ENCODE measurements around the gene MFSD11.

MFSD11 gene

GRCh38 chr17:76737676-76738467, at the start of gene MFSD11:
MFSD11 (plus strand) TSS chr17:76738119; CDS start chr17:76738353, 234 bp downstream.
- TF ChIP-seq USF1 (IDR thresholded peaks at IDR 0.05) (peak; percentile 97), ZBTB7A (IDR thresholded peaks at IDR 0.05; ENCODE audit: low read depth) (no peak), TCF12 (IDR thresholded peaks at IDR 0.05; ENCODE audit: low read depth) (peak; percentile 65; the same call in 1 of the 2 replicates), CREB1 (IDR thresholded peaks at IDR 0.05; ENCODE audit: low read depth) (no peak; the same call in 1 of the 2 replicates), EGR1 (IDR thresholded peaks at IDR 0.05) (no peak), FOXM1 (IDR thresholded peaks at IDR 0.05; ENCODE audit: borderline replicate concordance, low read depth) (peak; percentile 37), YY1 (IDR thresholded peaks at IDR 0.05; ENCODE audit: low read depth) (no peak), CEBPB (IDR thresholded peaks at IDR 0.05) (no peak), TAF1 (IDR thresholded peaks at IDR 0.05; ENCODE audit: low read depth) (no peak; the same call in 1 of the 2 replicates), TEAD4 (IDR thresholded peaks at IDR 0.05) (no peak), EP300 (IDR thresholded peaks at IDR 0.05; ENCODE audit: borderline replicate concordance) (no peak), RAD21 (IDR thresholded peaks at IDR 0.05; ENCODE audit: low read depth) (no peak; the same call in 1 of the 2 replicates), NFIC (IDR thresholded peaks at IDR 0.05) (peak; percentile 51; the same call in 1 of the 2 replicates)
- TF ChIP-seq, protein P1, sequence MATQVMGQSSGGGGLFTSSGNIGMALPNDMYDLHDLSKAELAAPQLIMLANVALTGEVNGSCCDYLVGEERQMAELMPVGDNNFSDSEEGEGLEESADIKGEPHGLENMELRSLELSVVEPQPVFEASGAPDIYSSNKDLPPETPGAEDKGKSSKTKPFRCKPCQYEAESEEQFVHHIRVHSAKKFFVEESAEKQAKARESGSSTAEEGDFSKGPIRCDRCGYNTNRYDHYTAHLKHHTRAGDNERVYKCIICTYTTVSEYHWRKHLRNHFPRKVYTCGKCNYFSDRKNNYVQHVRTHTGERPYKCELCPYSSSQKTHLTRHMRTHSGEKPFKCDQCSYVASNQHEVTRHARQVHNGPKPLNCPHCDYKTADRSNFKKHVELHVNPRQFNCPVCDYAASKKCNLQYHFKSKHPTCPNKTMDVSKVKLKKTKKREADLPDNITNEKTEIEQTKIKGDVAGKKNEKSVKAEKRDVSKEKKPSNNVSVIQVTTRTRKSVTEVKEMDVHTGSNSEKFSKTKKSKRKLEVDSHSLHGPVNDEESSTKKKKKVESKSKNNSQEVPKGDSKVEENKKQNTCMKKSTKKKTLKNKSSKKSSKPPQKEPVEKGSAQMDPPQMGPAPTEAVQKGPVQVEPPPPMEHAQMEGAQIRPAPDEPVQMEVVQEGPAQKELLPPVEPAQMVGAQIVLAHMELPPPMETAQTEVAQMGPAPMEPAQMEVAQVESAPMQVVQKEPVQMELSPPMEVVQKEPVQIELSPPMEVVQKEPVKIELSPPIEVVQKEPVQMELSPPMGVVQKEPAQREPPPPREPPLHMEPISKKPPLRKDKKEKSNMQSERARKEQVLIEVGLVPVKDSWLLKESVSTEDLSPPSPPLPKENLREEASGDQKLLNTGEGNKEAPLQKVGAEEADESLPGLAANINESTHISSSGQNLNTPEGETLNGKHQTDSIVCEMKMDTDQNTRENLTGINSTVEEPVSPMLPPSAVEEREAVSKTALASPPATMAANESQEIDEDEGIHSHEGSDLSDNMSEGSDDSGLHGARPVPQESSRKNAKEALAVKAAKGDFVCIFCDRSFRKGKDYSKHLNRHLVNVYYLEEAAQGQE (IDR thresholded peaks at IDR 0.05; ENCODE audit: low read depth): no peak
- TF ChIP-seq, protein P2, sequence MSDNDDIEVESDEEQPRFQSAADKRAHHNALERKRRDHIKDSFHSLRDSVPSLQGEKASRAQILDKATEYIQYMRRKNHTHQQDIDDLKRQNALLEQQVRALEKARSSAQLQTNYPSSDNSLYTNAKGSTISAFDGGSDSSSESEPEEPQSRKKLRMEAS (IDR thresholded peaks at IDR 0.05): peak; percentile 80

GRCh38 chr17:76688165-76688622, 49.7 kb upstream of the MFSD11 start:
- TF ChIP-seq USF1 (IDR thresholded peaks at IDR 0.05) (no peak), TCF12 (IDR thresholded peaks at IDR 0.05; ENCODE audit: low read depth) (no peak), CEBPB (IDR thresholded peaks at IDR 0.05) (no peak), EGR1 (IDR thresholded peaks at IDR 0.05) (no peak), TEAD4 (IDR thresholded peaks at IDR 0.05) (no peak), ZBTB7A (IDR thresholded peaks at IDR 0.05; ENCODE audit: low read depth) (no peak), EP300 (IDR thresholded peaks at IDR 0.05; ENCODE audit: borderline replicate concordance) (no peak), TAF1 (IDR thresholded peaks at IDR 0.05; ENCODE audit: low read depth) (no peak), FOXM1 (IDR thresholded peaks at IDR 0.05; ENCODE audit: borderline replicate concordance, low read depth) (no peak), RAD21 (IDR thresholded peaks at IDR 0.05; ENCODE audit: low read depth) (no peak)
- TF ChIP-seq, protein P2 (IDR thresholded peaks at IDR 0.05): no peak

GRCh38 chr17:76689859-76690258, 48.1 kb upstream of the MFSD11 start:
- TF ChIP-seq EP300 (IDR thresholded peaks at IDR 0.05; ENCODE audit: borderline replicate concordance): no peak
- TF ChIP-seq CREB1 (IDR thresholded peaks at IDR 0.05; ENCODE audit: low read depth): no peak
- TF ChIP-seq TCF12 (IDR thresholded peaks at IDR 0.05; ENCODE audit: low read depth): no peak
- no peak for TF ChIP-seq RAD21 (IDR thresholded peaks at IDR 0.05; ENCODE audit: low read depth)
- TF ChIP-seq FOXM1 (IDR thresholded peaks at IDR 0.05; ENCODE audit: borderline replicate concordance, low read depth): no peak
- no peak for TF ChIP-seq TEAD4 (IDR thresholded peaks at IDR 0.05)
- TF ChIP-seq TAF1 (IDR thresholded peaks at IDR 0.05; ENCODE audit: low read depth): no peak

DNA sequence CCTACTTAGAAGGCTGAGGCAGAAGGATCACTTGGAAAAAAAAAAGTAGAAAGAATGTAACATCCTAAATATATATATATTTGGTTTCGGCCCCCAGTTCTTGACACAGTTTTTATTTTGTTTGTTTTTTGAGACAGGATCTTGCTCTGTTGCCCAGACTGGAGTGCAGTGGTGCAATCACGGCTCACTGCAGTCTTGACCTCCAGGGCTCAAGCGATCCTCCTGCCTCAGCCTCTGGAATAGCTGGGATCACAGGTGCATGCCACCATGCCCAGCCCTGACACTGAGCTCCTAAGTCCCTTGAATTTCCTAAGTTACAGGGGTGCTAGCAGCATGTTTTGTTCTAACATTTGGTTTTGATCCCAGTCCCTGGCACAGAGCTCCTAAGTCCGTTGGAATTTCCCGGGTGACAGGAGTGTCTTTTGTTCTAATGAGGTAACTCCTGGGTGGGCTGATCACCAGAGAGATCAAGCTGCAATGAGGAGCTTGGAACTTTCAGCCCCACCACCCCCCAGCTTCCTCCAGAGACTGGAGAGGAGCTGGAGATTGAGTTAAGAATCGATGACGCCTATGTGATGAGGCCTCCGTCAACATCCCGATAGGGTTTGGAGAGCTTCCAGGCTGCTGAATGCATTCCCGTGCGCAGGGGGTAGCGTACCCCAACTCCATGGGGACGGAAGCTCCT, 47.2 kb upstream of the MFSD11 start:
- TF ChIP-seq USF1 (IDR thresholded peaks at IDR 0.05): no peak
- no peak for TF ChIP-seq YY1 (IDR thresholded peaks at IDR 0.05; ENCODE audit: low read depth)
- TF ChIP-seq, protein P1 (IDR thresholded peaks at IDR 0.05; ENCODE audit: low read depth): no peak
- no peak for TF ChIP-seq CREB1 (IDR thresholded peaks at IDR 0.05; ENCODE audit: low read depth)
- TF ChIP-seq NFIC (IDR thresholded peaks at IDR 0.05): no peak
- TF ChIP-seq TEAD4 (IDR thresholded peaks at IDR 0.05): no peak
- TF ChIP-seq TAF1 (IDR thresholded peaks at IDR 0.05; ENCODE audit: low read depth): no peak
- no peak for TF ChIP-seq CEBPB (IDR thresholded peaks at IDR 0.05)
- no peak for TF ChIP-seq ZBTB7A (IDR thresholded peaks at IDR 0.05; ENCODE audit: low read depth)
- TF ChIP-seq EP300 (IDR thresholded peaks at IDR 0.05; ENCODE audit: borderline replicate concordance): no peak
- TF ChIP-seq EGR1 (IDR thresholded peaks at IDR 0.05): no peak
- TF ChIP-seq FOXM1 (IDR thresholded peaks at IDR 0.05; ENCODE audit: borderline replicate concordance, low read depth): no peak
- TF ChIP-seq TCF12 (IDR thresholded peaks at IDR 0.05; ENCODE audit: low read depth): no peak
- TF ChIP-seq RAD21 (IDR thresholded peaks at IDR 0.05; ENCODE audit: low read depth): no peak
- TF ChIP-seq, protein P2 (IDR thresholded peaks at IDR 0.05): no peak
